NT2/D1 (cell line): ENCODE data around the gene CPSF7.

ENCODE experiments used
- DNase-seq: peaks from one replicate; pipeline ENCODE4 v3.0.0-alpha.2; 2011; ENCODE audit warnings: low read depth, low spot score
- H3K27me3 ChIP-seq: 2 replicates; pipeline ENCODE4 v1.6.0; 2011; ENCODE audit warnings: mild to moderate bottlenecking; ENCODE audit not compliant: insufficient read length, insufficient read depth
- H3K36me3 ChIP-seq: 2 replicates; pipeline ENCODE4 v1.6.1; 2011; ENCODE audit warnings: mild to moderate bottlenecking, low read length, mixed read lengths; ENCODE audit not compliant: insufficient read depth, insufficient read length
- H3K4me1 ChIP-seq: 2 replicates; pipeline ENCODE4 v1.5.1; 2011; ENCODE audit not compliant: insufficient read depth, insufficient read length
- H3K4me3 ChIP-seq: 2 replicates; pipeline ENCODE4 v1.5.1; 2011; ENCODE audit warnings: low read depth; ENCODE audit not compliant: insufficient read length
- H3K9ac ChIP-seq: 2 replicates; pipeline ENCODE4 v1.6.0; 2011; ENCODE audit warnings: low read depth; ENCODE audit not compliant: insufficient read length
- H3K9me3 ChIP-seq: 2 replicates; pipeline ENCODE4 v1.5.1; 2011; ENCODE audit warnings: mild to moderate bottlenecking, low read length; ENCODE audit not compliant: insufficient read depth
- SUZ12 ChIP-seq: IDR thresholded peaks from 2 replicates; pipeline ENCODE4 v1.6.1; 2011; ENCODE audit not compliant: insufficient read length, insufficient read depth; ENCODE audit errors: extremely low read depth
- YY1 ChIP-seq: IDR thresholded peaks from 2 replicates; pipeline ENCODE4 v1.6.1; 2011; ENCODE audit not compliant: insufficient read length, insufficient read depth
- ZNF274 ChIP-seq: IDR thresholded peaks from 2 replicates; pipeline ENCODE4 v1.6.1; 2011; ENCODE audit warnings: mild to moderate bottlenecking, low read depth, low read length

The CPSF7 gene

GRCh38 chr11:61417670-61418069 lies 12.1 kb downstream of the CPSF7 start:
- Histone ChIP-seq H3K27me3 (no peaks in the 10 kb centered on the region), H3K4me3 (no peak overlapping the region), H3K4me1 (no peaks in the 10 kb centered on the region), H3K9ac (no peak overlapping the region), H3K36me3 (peaks cover 96% of the 10 kb centered on the region), H3K9me3 (no peaks in the 10 kb centered on the region)
- no peak for TF ChIP-seq YY1
- no peak for TF ChIP-seq ZNF274
- TF ChIP-seq SUZ12, result no peak
- DNase-seq, result no peak

- no peak for DNase-seq
- Histone ChIP-seq H3K4me1 (no peaks in the 10 kb centered on the region), H3K27me3 (no peaks in the 10 kb centered on the region), H3K9me3 (no peaks in the 10 kb centered on the region), H3K36me3 (peaks cover 96% of the 10 kb centered on the region), H3K4me3 (no peak overlapping the region), H3K9ac (no peak overlapping the region)
- TF ChIP-seq ZNF274 (no peak), YY1 (no peak), SUZ12 (no peak)
Observed at GRCh38 chr11:61416941-61417340, 12.8 kb downstream of the CPSF7 start.

- no peak for DNase-seq
- Histone ChIP-seq H3K4me1 (no peaks in the 10 kb centered on the region), H3K36me3 (peaks cover 96% of the 10 kb centered on the region), H3K9ac (no peak overlapping the region), H3K9me3 (no peaks in the 10 kb centered on the region), H3K4me3 (no peak overlapping the region), H3K27me3 (no peaks in the 10 kb centered on the region)
- no peak for TF ChIP-seq YY1
- TF ChIP-seq SUZ12, result no peak
- no peak for TF ChIP-seq ZNF274
Observed at GRCh38 chr11:61415381-61415780, 14.4 kb downstream of the CPSF7 start.

- H3K27me3 ChIP-seq, result no peaks in the 10 kb centered on the region
- DNase-seq, result no peak
- no peaks in the 10 kb centered on the region for H3K4me1 ChIP-seq
- no peak for TF ChIP-seq ZNF274
- no peak for TF ChIP-seq YY1
- no peak for TF ChIP-seq SUZ12
- H3K4me3 ChIP-seq, result no peak overlapping the region
- no peaks in the 10 kb centered on the region for H3K9me3 ChIP-seq
- no peak overlapping the region for H3K9ac ChIP-seq
- H3K36me3 ChIP-seq, result peaks cover 96% of the 10 kb centered on the region
Observed at GRCh38 chr11:61414547-61414946, 15.2 kb downstream of the CPSF7 start.

GRCh38 chr11:61413496-61413895 lies 16.3 kb downstream of the CPSF7 start:
- H3K4me1 ChIP-seq, result no peaks in the 10 kb centered on the region
- no peak for TF ChIP-seq ZNF274
- no peak for TF ChIP-seq SUZ12
- TF ChIP-seq YY1, result no peak
- H3K4me3 ChIP-seq, result no peak overlapping the region
- DNase-seq, result no peak
- H3K36me3 ChIP-seq, result peaks cover 95% of the 10 kb centered on the region
- H3K27me3 ChIP-seq, result no peaks in the 10 kb centered on the region
- no peaks in the 10 kb centered on the region for H3K9me3 ChIP-seq
- H3K9ac ChIP-seq, result no peak overlapping the region

GRCh38 chr11:61411589-61411988 lies 18.2 kb downstream of the CPSF7 start:
- DNase-seq, result no peak
- Histone ChIP-seq H3K36me3 (peaks cover 93% of the 10 kb centered on the region), H3K27me3 (no peaks in the 10 kb centered on the region), H3K4me1 (no peaks in the 10 kb centered on the region), H3K9ac (no peak overlapping the region), H3K9me3 (no peaks in the 10 kb centered on the region), H3K4me3 (no peak overlapping the region)
- no peak for TF ChIP-seq ZNF274
- no peak for TF ChIP-seq SUZ12
- TF ChIP-seq YY1, result no peak

GRCh38 chr11:61406991-61407728 lies 22.6 kb downstream of the CPSF7 start:
- Histone ChIP-seq H3K9me3 (no peaks in the 10 kb centered on the region), H3K9ac (no peak overlapping the region), H3K4me3 (no peak overlapping the region), H3K36me3 (peaks cover 95% of the 10 kb centered on the region), H3K4me1 (no peaks in the 10 kb centered on the region), H3K27me3 (no peaks in the 10 kb centered on the region)
- DNase-seq, result no peak
- TF ChIP-seq ZNF274, result no peak
- TF ChIP-seq YY1, result no peak
- no peak for TF ChIP-seq SUZ12
